IMR-90 (cell line): ENCODE results near the gene RFX1. TPM values are rescaled to one million over a fixed set of nuclear protein-coding genes. Genes with fewer than 3 reads are reported as not detected.

ENCODE experiments used
- ATAC-seq: fragments of 200-7000 bp; cut with Tn5 transposase; 2 replicates; pipeline ENCODE4 v1.9.1; 2020; ENCODE audit warnings: low read depth, mild to moderate bottlenecking, moderate library complexity
- BruUV-seq: library from RNA; stranded (reverse); fragments of 400-500 nt; replicated peaks from 2 replicates; lab custom pipeline; 2021; lab: Mats Ljungman, UMichigan
- CTCF ChIA-PET: fragments of 300-600 bp; formaldehyde crosslinking; extraction: SDS; loops from one replicate; lab custom pipeline; 2021; ENCODE audit warnings: antibody characterized with exemption; lab: Yijun Ruan, JAX
- POLR2A ChIA-PET: fragments of 300-600 bp; sonication (Branson Sonifier 250); formaldehyde crosslinking; loops from one replicate; lab custom pipeline; 2022; ENCODE audit warnings: antibody characterized with exemption; ENCODE audit not compliant: unreplicated experiment; lab: Charles Lee
- DNase-seq: peaks from one replicate; pipeline ENCODE4 v3.0.0; 2013
- H2AFZ ChIP-seq: replicated peaks from 2 replicates; pipeline ENCODE3; 2013; ENCODE audit warnings: low read length, mild to moderate bottlenecking; ENCODE audit not compliant: poor library complexity
- H2AK5ac ChIP-seq: 2 replicates; pipeline ENCODE4 v1.6.1; 2013; ENCODE audit warnings: low read depth, low read length, inconsistent platforms
- H2AK9ac ChIP-seq: replicated peaks from 2 replicates; pipeline ENCODE3; 2013; ENCODE audit warnings: mild to moderate bottlenecking, low read depth, low read length, moderate library complexity; ENCODE audit not compliant: poor library complexity
- H2BK120ac ChIP-seq: 2 replicates; pipeline ENCODE4 v1.6.1; 2013; ENCODE audit warnings: low read depth, low read length, inconsistent platforms
- H2BK15ac ChIP-seq: 3 replicates; pipeline ENCODE4 v1.6.1; 2013; ENCODE audit warnings: low read depth, low read length, inconsistent platforms
- H2BK20ac ChIP-seq: 2 replicates; pipeline ENCODE4 v1.6.1; 2013; ENCODE audit warnings: low read depth, mild to moderate bottlenecking, inconsistent platforms, low read length, moderate library complexity
- H2BK5ac ChIP-seq: 2 replicates; pipeline ENCODE4 v1.6.1; 2013; ENCODE audit warnings: mild to moderate bottlenecking, low read depth, low read length, inconsistent platforms; ENCODE audit not compliant: poor library complexity, severe bottlenecking
- H3K14ac ChIP-seq: replicated peaks from 2 replicates; pipeline ENCODE4 v1.6.1; 2013; ENCODE audit warnings: low read depth, low read length, inconsistent platforms
- H3K18ac ChIP-seq: 2 replicates; pipeline ENCODE4 v1.6.1; 2013; ENCODE audit warnings: low read depth, low read length, control low read depth
- H3K23ac ChIP-seq: 2 replicates; pipeline ENCODE4 v1.6.1; 2013; ENCODE audit warnings: low read depth, low read length, inconsistent platforms
- H3K27ac ChIP-seq: 2 replicates; pipeline ENCODE4 v1.5.1; 2013; ENCODE audit warnings: mild to moderate bottlenecking, control low read depth, low read length; ENCODE audit not compliant: insufficient read depth
- H3K27me3 ChIP-seq: 2 replicates; pipeline ENCODE4 v1.6.1; 2013; ENCODE audit warnings: low read length; ENCODE audit not compliant: control insufficient read depth, insufficient read depth
- H3K36me3 ChIP-seq: 2 replicates; pipeline ENCODE4 v1.6.1; 2013; ENCODE audit warnings: low read length, mixed read lengths; ENCODE audit not compliant: control insufficient read depth, insufficient read depth
- H3K4ac ChIP-seq: 2 replicates; pipeline ENCODE4 v1.6.1; 2013; ENCODE audit warnings: low read depth, low read length, inconsistent platforms
- H3K4me1 ChIP-seq: 2 replicates; pipeline ENCODE4 v1.6.1; 2013; ENCODE audit warnings: low read length, mixed read lengths; ENCODE audit not compliant: control insufficient read depth, insufficient read depth
- H3K4me2 ChIP-seq: 2 replicates; pipeline ENCODE4 v1.6.1; 2013; ENCODE audit warnings: low read depth, mild to moderate bottlenecking, control low read depth, low read length, moderate library complexity
- H3K4me3 ChIP-seq: 2 replicates; pipeline ENCODE4 v1.5.1; 2013; ENCODE audit warnings: low read depth, mild to moderate bottlenecking, control low read depth, low read length, moderate library complexity; ENCODE audit not compliant: insufficient read depth
- H3K56ac ChIP-seq: 2 replicates; pipeline ENCODE4 v1.6.1; 2013; ENCODE audit warnings: low read length, inconsistent platforms; ENCODE audit not compliant: insufficient read depth; ENCODE audit errors: extremely low read depth
- H3K79me1 ChIP-seq, 2 experiments: 2 replicates each; pipeline ENCODE4 v1.6.1; 2013; ENCODE audit warnings: low read length in 2 of 2, inconsistent platforms in 1 of 2, low read depth in 1 of 2
- H3K9ac ChIP-seq: 2 replicates; pipeline ENCODE4 v1.6.1; 2013; ENCODE audit warnings: low read depth, low read length, control low read depth
- H3K9me1 ChIP-seq: 2 replicates; pipeline ENCODE4 v1.6.1; 2013; ENCODE audit warnings: low read length, inconsistent platforms; ENCODE audit not compliant: insufficient read depth
- H3K9me3 ChIP-seq: 2 replicates; pipeline ENCODE4 v1.6.1; 2013; ENCODE audit warnings: low read length; ENCODE audit not compliant: control insufficient read depth, insufficient read depth
- H4K20me1 ChIP-seq: 2 replicates; pipeline ENCODE4 v1.6.1; 2013; ENCODE audit warnings: low read length, inconsistent platforms; ENCODE audit not compliant: insufficient read depth
- H4K5ac ChIP-seq: 2 replicates; pipeline ENCODE4 v1.6.1; 2013; ENCODE audit warnings: mild to moderate bottlenecking, low read depth, low read length, control low read depth
- H4K8ac ChIP-seq, 2 experiments: 2 replicates each; pipeline ENCODE4 v1.6.1; 2013; ENCODE audit warnings: low read depth in 2 of 2, low read length in 2 of 2, control low read depth in 1 of 2, inconsistent platforms in 1 of 2
- H4K91ac ChIP-seq: 2 replicates; pipeline ENCODE4 v1.6.1; 2013; ENCODE audit warnings: low read depth, low read length, inconsistent platforms; ENCODE audit not compliant: insufficient read depth
- MXI1 ChIP-seq: IDR thresholded peaks from 2 replicates; pipeline ENCODE4 v1.6.1; 2012; ENCODE audit warnings: low read depth, mild to moderate bottlenecking, low read length, moderate library complexity, borderline replicate concordance
- WGBS, 2 experiments: methylation state at CpG; one replicate each; pipeline versions ENCODE4 v1.1.5 to v1.1.7; 2013; ENCODE audit warnings: missing lambda C conversion rate in 2 of 2; ENCODE audit not compliant: insufficient read length in 1 of 2; ENCODE audit errors: extremely low coverage in 2 of 2; 5-methylcytosine and 5-hydroxymethylcytosine counted together
- dilution Hi-C: fragments of 300-500 bp; cut with HindIII; formaldehyde crosslinking; loops from one replicate; pipeline ENCODE4 v1.14.3; 2018; ENCODE audit warnings: low sequenced_read_pairs; ENCODE audit not compliant: unreplicated experiment
- in situ Hi-C: fragments of 300-500 bp; cut with MboI; formaldehyde crosslinking; loops from 3 replicates; pipeline ENCODE4 v1.14.3; 2019; ENCODE audit warnings: low sequenced_read_pairs, inconsistent platforms, mixed read lengths
- intact Hi-C: fragments of 100-400 bp; cut with micrococcal nuclease; formaldehyde crosslinking; loops from 2 replicates; pipeline ENCODE4 v1.10.0; 2022
- polyA plus RNA-seq, 3 experiments: library from polyadenylated mRNA; depleted of rRNA; stranded (reverse); fragments of >200 nt; gene quantifications; 2 replicates each; pipeline ENCODE4 v1.2.3, GENCODE V29; 2012; ENCODE audit warnings: low replicate concordance in 1 of 3
- total RNA-seq: library from RNA; depleted of rRNA; stranded (reverse); fragments of >200 nt; gene quantifications from 2 replicates; pipeline ENCODE4 v1.2.3, GENCODE V29; 2012

Gene RFX1
- total and polyA plus RNA-seq, 2 of the 4 experiments (the other 2 are of a cell fraction): 0.36 to 3.1 TPM

DNA sequence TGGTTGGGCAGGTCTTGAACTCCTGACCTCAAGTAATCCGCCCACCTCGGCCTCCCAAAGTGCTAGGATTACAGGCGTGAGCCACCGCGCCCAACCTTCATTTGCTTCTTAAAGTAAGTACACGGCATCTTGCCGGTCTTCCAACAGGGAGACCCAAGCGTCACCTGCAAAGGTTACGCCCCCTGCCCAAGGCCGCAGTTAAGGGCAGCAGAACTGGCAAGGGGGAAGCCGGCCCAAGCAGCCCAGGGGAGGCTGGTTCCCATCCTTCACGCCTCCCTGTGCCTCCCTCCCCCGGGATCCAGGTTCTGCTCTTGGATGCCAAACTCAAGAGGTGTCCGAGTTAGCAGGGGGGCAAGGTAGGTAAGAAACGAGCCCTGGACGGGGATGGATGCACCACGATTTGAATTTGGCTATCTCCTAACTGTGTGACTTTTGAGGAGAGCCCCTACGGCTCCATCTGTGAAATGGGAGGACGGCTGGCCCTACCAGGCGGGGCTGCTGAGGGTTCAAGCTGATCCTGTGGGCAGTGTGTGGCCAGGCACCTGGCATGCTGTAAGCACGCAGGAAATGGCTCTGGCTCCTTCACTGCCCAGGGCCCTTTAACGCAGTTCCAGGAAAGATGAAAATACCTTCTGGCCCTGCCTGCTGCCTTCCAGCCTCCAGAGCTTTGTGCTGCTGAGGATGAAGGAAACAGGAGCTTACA is 9.0 kb downstream of the RFX1 start:
- H2AFZ ChIP-seq: no peak overlapping the region
- H3K4ac ChIP-seq: no peak overlapping the region
- H3K79me1 ChIP-seq: peaks cover 19 to 51% of the 10 kb centered on the region in 2 experiments
- no peak overlapping the region for H2BK5ac ChIP-seq
- BruUV-seq: no TSS peak
- H4K20me1 ChIP-seq: peaks cover 5% of the 10 kb centered on the region; the same call in 1 of the 2 replicates
- H2BK120ac ChIP-seq: no peak overlapping the region
- H3K27ac ChIP-seq: no peak overlapping the region
- no peaks in the 10 kb centered on the region for H3K27me3 ChIP-seq
- DNase-seq (no peak), ATAC-seq (no peak)
- dilution Hi-C loops: no loop called here
- no peak overlapping the region for H3K4me2 ChIP-seq
- TF ChIP-seq MXI1: no peak
- no peak overlapping the region for H2BK20ac ChIP-seq
- ChIA-PET CTCF (no interaction called here), POLR2A (no interaction called here)
- 91% methylated on average over 17 of the region's 22 CpGs; no CpG with 5 or more reads in 1 of the 2 experiments for WGBS, 2 experiments
- no peaks in the 10 kb centered on the region for H3K4me1 ChIP-seq
- peaks cover 5% of the 10 kb centered on the region; the same call in 1 of the 2 replicates for H3K9me1 ChIP-seq
- no peak overlapping the region for H2AK5ac ChIP-seq
- no peak overlapping the region for H2BK15ac ChIP-seq
- H3K9me3 ChIP-seq: peaks cover 10% of the 10 kb centered on the region
- H3K56ac ChIP-seq: no peak overlapping the region
- H3K14ac ChIP-seq: no peak overlapping the region
- intact Hi-C loops: no loop called here
- no peak overlapping the region for H3K9ac ChIP-seq
- no peak overlapping the region for H4K5ac ChIP-seq
- H3K36me3 ChIP-seq: peaks cover 13% of the 10 kb centered on the region
- H3K4me3 ChIP-seq: no peak overlapping the region
- no peak overlapping the region for H3K18ac ChIP-seq
- in situ Hi-C loops: no loop called here
- H3K23ac ChIP-seq: no peak overlapping the region
- no peak overlapping the region for H2AK9ac ChIP-seq
- H4K91ac ChIP-seq: no peak overlapping the region
- H4K8ac ChIP-seq: no peak overlapping the region
